HepG2 (cell line): ENCODE data around the gene TTF2. TPM values are rescaled to one million over a fixed set of nuclear protein-coding genes. Genes with fewer than 3 reads are reported as not detected.

Experiments used
- ATAC-seq: fragments of 200-7000 bp; cut with Tn5 transposase; 3 replicates; pipeline ENCODE4 v1.9.1; 2020; ENCODE audit warnings: mild to moderate bottlenecking, moderate library complexity
- BruUV-seq: library from RNA; stranded (reverse); fragments of 400-500 nt; replicated peaks from 2 replicates; lab custom pipeline; 2021; lab: Mats Ljungman, UMichigan
- CTCF ChIA-PET: fragments of 300-600 bp; formaldehyde crosslinking; extraction: SDS; loops from one replicate; lab custom pipeline; 2021; ENCODE audit warnings: low total read pairs, inconsistent platforms, low intra/inter-chr PET ratio; lab: Yijun Ruan, JAX
- POLR2A ChIA-PET: fragments of 350-600 bp; sonication (Branson Sonifier 250); formaldehyde crosslinking; loops from one replicate; lab custom pipeline; 2020; ENCODE audit warnings: antibody characterized with exemption, inconsistent platforms; lab: Yijun Ruan, JAX
- DNase-seq: peaks from one replicate; pipeline ENCODE4 v3.0.0-alpha.2; 2015; ENCODE audit warnings: low spot score
- FAIRE-seq: peaks from 3 replicates; lab custom pipeline; 2011; peaks lifted over from hg19 to GRCh38; lab: Jason Lieb, UNC
- H2AFZ ChIP-seq: one replicate; pipeline ENCODE4 v1.6.1; 2011; ENCODE audit warnings: low read length, inconsistent platforms
- H3K27ac ChIP-seq: fragments of 300-600 bp; 3 replicates; pipeline ENCODE4 v1.8.0; 2011; ENCODE audit warnings: mixed run types, mild to moderate bottlenecking, mixed read lengths, low read length, inconsistent platforms; ENCODE audit not compliant: insufficient read depth; ENCODE audit errors: extremely low read length
- H3K27me3 ChIP-seq, 2 experiments: fragments of 200-600 bp in 1 of 2; 2 replicates in 1 of 2; 3 replicates in 1 of 2; pipeline versions ENCODE4 v1.6.0 to v1.8.0; 2011; ENCODE audit warnings: low read length in 2 of 2, mild to moderate bottlenecking in 2 of 2, moderate library complexity in 2 of 2, inconsistent platforms in 1 of 2; ENCODE audit not compliant: insufficient read depth in 2 of 2, control insufficient read depth in 1 of 2
- H3K36me3 ChIP-seq, 2 experiments: fragments of 200-600 bp in 1 of 2; replicated peaks in 1 of 2; 2 replicates in 1 of 2; 3 replicates in 1 of 2; pipeline versions ENCODE4 v1.5.1 to v1.8.0; 2011; ENCODE audit warnings: low read length in 2 of 2, inconsistent platforms in 1 of 2; ENCODE audit not compliant: insufficient read depth in 2 of 2, control insufficient read depth in 1 of 2
- H3K4me1 ChIP-seq: 2 replicates; pipeline ENCODE4 v1.5.1; 2012; ENCODE audit warnings: low read length, inconsistent platforms; ENCODE audit not compliant: insufficient read depth
- H3K4me2 ChIP-seq: 2 replicates; pipeline ENCODE4 v1.6.0; 2011; ENCODE audit warnings: low read depth, low read length, inconsistent platforms
- H3K4me3 ChIP-seq, 3 experiments: fragments of 200-600 bp in 1 of 3; sonication (generic), shearing (Covaris generic) in 1 of 3; replicated peaks in 1 of 3; 2 replicates each; pipeline ENCODE4 v1.5.1; 2011 to 2016; ENCODE audit warnings: low read length in 3 of 3, inconsistent platforms in 2 of 3, low read depth in 2 of 3, mild to moderate bottlenecking in 2 of 3, control low read depth in 1 of 3, mixed read lengths in 1 of 3; ENCODE audit not compliant: insufficient read depth in 1 of 3
- H3K79me2 ChIP-seq: one replicate; pipeline ENCODE4 v1.6.1; 2011; ENCODE audit warnings: low read length, inconsistent platforms; ENCODE audit not compliant: insufficient read depth
- H3K9ac ChIP-seq: 2 replicates; pipeline ENCODE4 v1.6.0; 2011; ENCODE audit warnings: mild to moderate bottlenecking, low read depth, low read length, inconsistent platforms; ENCODE audit not compliant: insufficient read depth
- H3K9me3 ChIP-seq: 2 replicates; pipeline ENCODE4 v1.5.1; 2012; ENCODE audit warnings: mild to moderate bottlenecking, low read length
- H4K20me1 ChIP-seq: 2 replicates; pipeline ENCODE4 v1.6.0; 2011; ENCODE audit warnings: inconsistent platforms, mild to moderate bottlenecking, low read length, moderate library complexity; ENCODE audit not compliant: insufficient read depth
- DPF2 ChIP-seq: sonication (generic); formaldehyde crosslinking; IDR thresholded peaks from 2 replicates; pipeline ENCODE4 v1.4.0; 2020; ENCODE audit warnings: mild to moderate bottlenecking, low read depth, missing genetic modification reagents, borderline replicate concordance
- DR1 ChIP-seq: sonication (generic); formaldehyde crosslinking; IDR thresholded peaks from 2 replicates; pipeline ENCODE4 v1.8.0; 2021; ENCODE audit warnings: mild to moderate bottlenecking, missing genetic modification reagents, inconsistent platforms
- E2F2 ChIP-seq: sonication (generic); formaldehyde crosslinking; IDR thresholded peaks from 2 replicates; pipeline ENCODE4 v1.4.0; 2020; ENCODE audit warnings: missing genetic modification reagents, borderline replicate concordance
- ELF1 ChIP-seq: sonication (generic); formaldehyde crosslinking; IDR thresholded peaks from 2 replicates; pipeline ENCODE4 v1.4.0; 2020; ENCODE audit warnings: missing genetic modification reagents
- FLYWCH1 ChIP-seq: sonication (generic); formaldehyde crosslinking; IDR thresholded peaks from 2 replicates; pipeline ENCODE4 v1.8.1; 2023; ENCODE audit warnings: mild to moderate bottlenecking, missing genetic modification reagents
- GTF2F1 ChIP-seq: fragments of 150-350 bp; IDR thresholded peaks from 2 replicates; pipeline ENCODE4 v1.6.1; 2014; ENCODE audit warnings: low read length
- IKZF4 ChIP-seq: sonication (generic); formaldehyde crosslinking; IDR thresholded peaks from 2 replicates; pipeline ENCODE4 v1.5.1; 2020; ENCODE audit warnings: borderline replicate concordance, mild to moderate bottlenecking, low read depth, missing genetic modification reagents; ENCODE audit errors: not compliant biosample characterization
- MAFG ChIP-seq: sonication (generic); formaldehyde crosslinking; IDR thresholded peaks from 2 replicates; pipeline ENCODE4 v1.5.1; 2020; ENCODE audit warnings: mild to moderate bottlenecking, missing genetic modification reagents
- MTA3 ChIP-seq: sonication (generic); formaldehyde crosslinking; IDR thresholded peaks from 2 replicates; pipeline ENCODE4 v1.4.0; 2020; ENCODE audit warnings: missing genetic modification reagents
- PLRG1 ChIP-seq: fragments of 450-650 bp; conservative IDR thresholded peaks from 2 replicates; pipeline ENCODE4 v1.6.1; 2016
- TRIM24 ChIP-seq: sonication (generic); formaldehyde crosslinking; IDR thresholded peaks from 2 replicates; pipeline ENCODE4 v1.8.0; 2022; ENCODE audit warnings: mild to moderate bottlenecking, missing genetic modification reagents
- ZNF496 ChIP-seq: sonication (generic); formaldehyde crosslinking; IDR thresholded peaks from 2 replicates; pipeline ENCODE4 v1.8.1; 2023; ENCODE audit warnings: mild to moderate bottlenecking, moderate library complexity, missing genetic modification reagents; ENCODE audit not compliant: insufficient replicate concordance
- ZNF7 ChIP-seq: IDR thresholded peaks from 2 replicates; pipeline ENCODE4 v1.6.1; 2016; ENCODE audit warnings: missing biosample characterization, missing genetic modification reagents
- ZSCAN12 ChIP-seq: sonication (generic); formaldehyde crosslinking; IDR thresholded peaks from 2 replicates; pipeline ENCODE4 v1.9.0; 2021; ENCODE audit warnings: mild to moderate bottlenecking, missing genetic modification reagents
- WGBS: methylation state at CpG from one replicate; pipeline ENCODE4 v1.1.6; 2017; ENCODE audit warnings: low lambda C conversion rate; 5-methylcytosine and 5-hydroxymethylcytosine counted together
- in situ Hi-C: cut with HindIII; loops from 2 replicates; pipeline ENCODE4 v1.10.0; 2017; ENCODE audit warnings: low pct_unique_long_range_greater_than_20kb; ENCODE audit not compliant: extremely low pct_ligation_motif_present
- intact Hi-C: fragments of 100-400 bp; cut with micrococcal nuclease; formaldehyde crosslinking; loops from one replicate; pipeline ENCODE4 v1.10.0; 2022; ENCODE audit not compliant: unreplicated experiment
- polyA plus RNA-seq, 8 experiments: library from polyadenylated mRNA; depleted of rRNA in 3 of 8; stranded (reverse) in 7 of 8; unstranded in 1 of 8; fragments of >200 nt; fragmentation: Illumina TruSeq in 4 of 8; extraction: Trizol in 4 of 8; gene quantifications; 2 replicates each; pipeline versions ENCODE4 v1.2.1 to v1.2.3, GENCODE V29; 2011 to 2016; ENCODE audit warnings: low read depth in 4 of 8, missing spikeins in 1 of 8, mixed read lengths in 1 of 8; ENCODE audit not compliant: insufficient read depth in 1 of 8
- total RNA-seq, 5 experiments: library from RNA; depleted of rRNA; stranded (reverse); fragments of >200 nt; fragmentation: Illumina TruSeq; extraction: Trizol; gene quantifications; 2 replicates each; pipeline ENCODE4 v1.2.3, GENCODE V29; 2016; ENCODE audit warnings: low read depth in 1 of 5
- TF ChIP-seq, protein P1 (sequence below): sonication (generic); formaldehyde crosslinking; IDR thresholded peaks from 2 replicates; pipeline ENCODE4 v1.4.0; 2020; ENCODE audit warnings: missing genetic modification reagents
- TF ChIP-seq, protein P2 (sequence below): sonication (generic); formaldehyde crosslinking; IDR thresholded peaks from 2 replicates; pipeline ENCODE4 v1.5.1; 2020; ENCODE audit warnings: mild to moderate bottlenecking, missing genetic modification reagents, borderline replicate concordance
- TF ChIP-seq, protein P3 (sequence below): sonication (generic); formaldehyde crosslinking; IDR thresholded peaks from 2 replicates; pipeline ENCODE4 v1.9.0; 2021; ENCODE audit warnings: missing genetic modification reagents, mild to moderate bottlenecking, borderline replicate concordance

Gene TTF2
- total and polyA plus RNA-seq, 2 of the 13 experiments (the other 11 are each of a cell fraction or from before 2014, with no cell fraction given) = 12.8 to 48.9 TPM

GRCh38 chr1:117038236-117038635, 21.9 kb upstream of the TTF2 start:
- H3K9me3 ChIP-seq = no peaks in the 10 kb centered on the region
- intact Hi-C loops (no loop called here), in situ Hi-C loops (no loop called here)
- no peaks in the 10 kb centered on the region for H3K4me1 ChIP-seq
- no peak overlapping the region for H3K27ac ChIP-seq
- CTCF ChIA-PET = no interaction called here
- no peak overlapping the region for H3K9ac ChIP-seq
- no peaks in the 10 kb centered on the region for H3K36me3 ChIP-seq
- no peak overlapping the region for H3K4me2 ChIP-seq
- no peaks in the 10 kb centered on the region for H3K79me2 ChIP-seq
- 5% methylated on average over 2 of the region's 6 CpGs for WGBS
- POLR2A ChIA-PET = no interaction called here
- no peak for FAIRE-seq
- H3K4me3 ChIP-seq = no peak overlapping the region
- H2AFZ ChIP-seq = no peak overlapping the region
- H4K20me1 ChIP-seq = no peaks in the 10 kb centered on the region
- H3K27me3 ChIP-seq = no peaks in the 10 kb centered on the region
- no peak for ATAC-seq
- no TSS peak for BruUV-seq
- DNase-seq = no peak
- TF ChIP-seq MTA3 (CRISPR knock-in tag) (no peak), GTF2F1 (no peak), ZNF496 (CRISPR knock-in tag) (no peak), TRIM24 (CRISPR knock-in tag) (no peak), ZSCAN12 (CRISPR knock-in tag) (no peak), IKZF4 (CRISPR knock-in tag) (no peak), FLYWCH1 (CRISPR knock-in tag) (no peak), PLRG1 (no peak), E2F2 (CRISPR knock-in tag) (no peak), ELF1 (CRISPR knock-in tag) (no peak), DR1 (CRISPR knock-in tag) (no peak), ZNF7 (CRISPR knock-in tag) (no peak), MAFG (CRISPR knock-in tag) (no peak), DPF2 (CRISPR knock-in tag) (no peak)
- TF ChIP-seq, protein P1, sequence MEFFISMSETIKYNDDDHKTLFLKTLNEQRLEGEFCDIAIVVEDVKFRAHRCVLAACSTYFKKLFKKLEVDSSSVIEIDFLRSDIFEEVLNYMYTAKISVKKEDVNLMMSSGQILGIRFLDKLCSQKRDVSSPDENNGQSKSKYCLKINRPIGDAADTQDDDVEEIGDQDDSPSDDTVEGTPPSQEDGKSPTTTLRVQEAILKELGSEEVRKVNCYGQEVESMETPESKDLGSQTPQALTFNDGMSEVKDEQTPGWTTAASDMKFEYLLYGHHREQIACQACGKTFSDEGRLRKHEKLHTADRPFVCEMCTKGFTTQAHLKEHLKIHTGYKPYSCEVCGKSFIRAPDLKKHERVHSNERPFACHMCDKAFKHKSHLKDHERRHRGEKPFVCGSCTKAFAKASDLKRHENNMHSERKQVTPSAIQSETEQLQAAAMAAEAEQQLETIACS (CRISPR knock-in tag) = no peak
- TF ChIP-seq, protein P2, sequence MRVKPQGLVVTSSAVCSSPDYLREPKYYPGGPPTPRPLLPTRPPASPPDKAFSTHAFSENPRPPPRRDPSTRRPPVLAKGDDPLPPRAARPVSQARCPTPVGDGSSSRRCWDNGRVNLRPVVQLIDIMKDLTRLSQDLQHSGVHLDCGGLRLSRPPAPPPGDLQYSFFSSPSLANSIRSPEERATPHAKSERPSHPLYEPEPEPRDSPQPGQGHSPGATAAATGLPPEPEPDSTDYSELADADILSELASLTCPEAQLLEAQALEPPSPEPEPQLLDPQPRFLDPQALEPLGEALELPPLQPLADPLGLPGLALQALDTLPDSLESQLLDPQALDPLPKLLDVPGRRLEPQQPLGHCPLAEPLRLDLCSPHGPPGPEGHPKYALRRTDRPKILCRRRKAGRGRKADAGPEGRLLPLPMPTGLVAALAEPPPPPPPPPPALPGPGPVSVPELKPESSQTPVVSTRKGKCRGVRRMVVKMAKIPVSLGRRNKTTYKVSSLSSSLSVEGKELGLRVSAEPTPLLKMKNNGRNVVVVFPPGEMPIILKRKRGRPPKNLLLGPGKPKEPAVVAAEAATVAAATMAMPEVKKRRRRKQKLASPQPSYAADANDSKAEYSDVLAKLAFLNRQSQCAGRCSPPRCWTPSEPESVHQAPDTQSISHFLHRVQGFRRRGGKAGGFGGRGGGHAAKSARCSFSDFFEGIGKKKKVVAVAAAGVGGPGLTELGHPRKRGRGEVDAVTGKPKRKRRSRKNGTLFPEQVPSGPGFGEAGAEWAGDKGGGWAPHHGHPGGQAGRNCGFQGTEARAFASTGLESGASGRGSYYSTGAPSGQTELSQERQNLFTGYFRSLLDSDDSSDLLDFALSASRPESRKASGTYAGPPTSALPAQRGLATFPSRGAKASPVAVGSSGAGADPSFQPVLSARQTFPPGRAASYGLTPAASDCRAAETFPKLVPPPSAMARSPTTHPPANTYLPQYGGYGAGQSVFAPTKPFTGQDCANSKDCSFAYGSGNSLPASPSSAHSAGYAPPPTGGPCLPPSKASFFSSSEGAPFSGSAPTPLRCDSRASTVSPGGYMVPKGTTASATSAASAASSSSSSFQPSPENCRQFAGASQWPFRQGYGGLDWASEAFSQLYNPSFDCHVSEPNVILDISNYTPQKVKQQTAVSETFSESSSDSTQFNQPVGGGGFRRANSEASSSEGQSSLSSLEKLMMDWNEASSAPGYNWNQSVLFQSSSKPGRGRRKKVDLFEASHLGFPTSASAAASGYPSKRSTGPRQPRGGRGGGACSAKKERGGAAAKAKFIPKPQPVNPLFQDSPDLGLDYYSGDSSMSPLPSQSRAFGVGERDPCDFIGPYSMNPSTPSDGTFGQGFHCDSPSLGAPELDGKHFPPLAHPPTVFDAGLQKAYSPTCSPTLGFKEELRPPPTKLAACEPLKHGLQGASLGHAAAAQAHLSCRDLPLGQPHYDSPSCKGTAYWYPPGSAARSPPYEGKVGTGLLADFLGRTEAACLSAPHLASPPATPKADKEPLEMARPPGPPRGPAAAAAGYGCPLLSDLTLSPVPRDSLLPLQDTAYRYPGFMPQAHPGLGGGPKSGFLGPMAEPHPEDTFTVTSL (CRISPR knock-in tag) = no peak
- TF ChIP-seq, protein P3, sequence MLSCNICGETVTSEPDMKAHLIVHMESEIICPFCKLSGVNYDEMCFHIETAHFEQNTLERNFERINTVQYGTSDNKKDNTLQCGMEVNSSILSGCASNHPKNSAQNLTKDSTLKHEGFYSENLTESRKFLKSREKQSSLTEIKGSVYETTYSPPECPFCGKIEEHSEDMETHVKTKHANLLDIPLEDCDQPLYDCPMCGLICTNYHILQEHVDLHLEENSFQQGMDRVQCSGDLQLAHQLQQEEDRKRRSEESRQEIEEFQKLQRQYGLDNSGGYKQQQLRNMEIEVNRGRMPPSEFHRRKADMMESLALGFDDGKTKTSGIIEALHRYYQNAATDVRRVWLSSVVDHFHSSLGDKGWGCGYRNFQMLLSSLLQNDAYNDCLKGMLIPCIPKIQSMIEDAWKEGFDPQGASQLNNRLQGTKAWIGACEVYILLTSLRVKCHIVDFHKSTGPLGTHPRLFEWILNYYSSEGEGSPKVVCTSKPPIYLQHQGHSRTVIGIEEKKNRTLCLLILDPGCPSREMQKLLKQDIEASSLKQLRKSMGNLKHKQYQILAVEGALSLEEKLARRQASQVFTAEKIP (CRISPR knock-in tag) = no peak
